ENCODE measurements around the gene TCOF1. TPM values are rescaled to one million over a fixed set of nuclear protein-coding genes. Genes with fewer than 3 reads are reported as not detected.

The TCOF1 gene, protein sequence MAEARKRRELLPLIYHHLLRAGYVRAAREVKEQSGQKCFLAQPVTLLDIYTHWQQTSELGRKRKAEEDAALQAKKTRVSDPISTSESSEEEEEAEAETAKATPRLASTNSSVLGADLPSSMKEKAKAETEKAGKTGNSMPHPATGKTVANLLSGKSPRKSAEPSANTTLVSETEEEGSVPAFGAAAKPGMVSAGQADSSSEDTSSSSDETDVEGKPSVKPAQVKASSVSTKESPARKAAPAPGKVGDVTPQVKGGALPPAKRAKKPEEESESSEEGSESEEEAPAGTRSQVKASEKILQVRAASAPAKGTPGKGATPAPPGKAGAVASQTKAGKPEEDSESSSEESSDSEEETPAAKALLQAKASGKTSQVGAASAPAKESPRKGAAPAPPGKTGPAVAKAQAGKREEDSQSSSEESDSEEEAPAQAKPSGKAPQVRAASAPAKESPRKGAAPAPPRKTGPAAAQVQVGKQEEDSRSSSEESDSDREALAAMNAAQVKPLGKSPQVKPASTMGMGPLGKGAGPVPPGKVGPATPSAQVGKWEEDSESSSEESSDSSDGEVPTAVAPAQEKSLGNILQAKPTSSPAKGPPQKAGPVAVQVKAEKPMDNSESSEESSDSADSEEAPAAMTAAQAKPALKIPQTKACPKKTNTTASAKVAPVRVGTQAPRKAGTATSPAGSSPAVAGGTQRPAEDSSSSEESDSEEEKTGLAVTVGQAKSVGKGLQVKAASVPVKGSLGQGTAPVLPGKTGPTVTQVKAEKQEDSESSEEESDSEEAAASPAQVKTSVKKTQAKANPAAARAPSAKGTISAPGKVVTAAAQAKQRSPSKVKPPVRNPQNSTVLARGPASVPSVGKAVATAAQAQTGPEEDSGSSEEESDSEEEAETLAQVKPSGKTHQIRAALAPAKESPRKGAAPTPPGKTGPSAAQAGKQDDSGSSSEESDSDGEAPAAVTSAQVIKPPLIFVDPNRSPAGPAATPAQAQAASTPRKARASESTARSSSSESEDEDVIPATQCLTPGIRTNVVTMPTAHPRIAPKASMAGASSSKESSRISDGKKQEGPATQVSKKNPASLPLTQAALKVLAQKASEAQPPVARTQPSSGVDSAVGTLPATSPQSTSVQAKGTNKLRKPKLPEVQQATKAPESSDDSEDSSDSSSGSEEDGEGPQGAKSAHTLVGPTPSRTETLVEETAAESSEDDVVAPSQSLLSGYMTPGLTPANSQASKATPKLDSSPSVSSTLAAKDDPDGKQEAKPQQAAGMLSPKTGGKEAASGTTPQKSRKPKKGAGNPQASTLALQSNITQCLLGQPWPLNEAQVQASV (N-terminal part only)
- total RNA-seq (ENCODE audit: low replicate concordance) = 8.3 and 23.1 TPM in 2 replicates

DNA sequence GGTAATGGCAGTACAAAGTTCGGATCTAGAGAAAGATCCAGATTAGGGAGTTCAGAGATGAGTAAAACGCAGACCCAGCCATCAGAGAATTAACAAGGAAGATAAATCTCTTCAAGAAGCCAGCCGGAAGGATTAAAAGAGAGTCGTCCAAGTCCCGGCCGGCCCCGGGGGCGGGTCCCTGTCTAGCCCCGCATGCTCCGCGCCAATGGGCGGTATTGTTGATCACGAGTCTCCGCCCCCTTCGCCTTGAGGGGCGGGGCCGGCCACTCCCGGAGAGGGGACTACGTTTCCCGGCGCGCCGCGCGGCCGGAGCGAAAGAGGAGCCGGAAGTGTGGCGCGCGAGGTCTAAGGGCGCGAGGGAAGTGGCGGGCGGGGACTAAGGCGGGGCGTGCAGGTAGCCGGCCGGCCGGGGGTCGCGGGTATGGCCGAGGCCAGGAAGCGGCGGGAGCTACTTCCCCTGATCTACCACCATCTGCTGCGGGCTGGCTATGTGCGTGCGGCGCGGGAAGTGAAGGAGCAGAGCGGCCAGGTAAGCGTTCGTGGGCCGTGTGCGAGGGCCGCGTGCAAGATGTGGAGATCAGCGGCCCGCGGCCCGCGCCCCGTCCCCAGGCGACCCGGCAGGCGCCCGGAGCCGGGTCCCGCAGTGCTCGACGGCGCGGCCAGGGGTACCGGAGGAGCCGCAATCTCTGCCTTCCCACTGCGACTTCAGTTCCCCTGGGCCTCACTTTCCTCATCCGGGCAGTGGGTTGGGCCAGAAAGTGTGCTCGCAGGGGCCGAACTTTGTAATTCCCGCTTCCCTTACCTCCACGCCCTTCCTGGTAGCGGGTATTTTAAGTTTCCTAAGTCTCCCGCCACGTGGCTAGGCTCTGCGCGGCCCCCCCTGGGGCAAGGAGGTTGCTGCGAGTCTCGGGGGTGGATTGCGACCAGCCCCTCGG is at the start of gene TCOF1:
Gene TCOF1, plus strand, starts transcription at position 372 of the 935 bp plus-strand sequence. Its CDS starts 50 bp downstream, at position 422.
- TF ChIP-seq, protein P1, sequence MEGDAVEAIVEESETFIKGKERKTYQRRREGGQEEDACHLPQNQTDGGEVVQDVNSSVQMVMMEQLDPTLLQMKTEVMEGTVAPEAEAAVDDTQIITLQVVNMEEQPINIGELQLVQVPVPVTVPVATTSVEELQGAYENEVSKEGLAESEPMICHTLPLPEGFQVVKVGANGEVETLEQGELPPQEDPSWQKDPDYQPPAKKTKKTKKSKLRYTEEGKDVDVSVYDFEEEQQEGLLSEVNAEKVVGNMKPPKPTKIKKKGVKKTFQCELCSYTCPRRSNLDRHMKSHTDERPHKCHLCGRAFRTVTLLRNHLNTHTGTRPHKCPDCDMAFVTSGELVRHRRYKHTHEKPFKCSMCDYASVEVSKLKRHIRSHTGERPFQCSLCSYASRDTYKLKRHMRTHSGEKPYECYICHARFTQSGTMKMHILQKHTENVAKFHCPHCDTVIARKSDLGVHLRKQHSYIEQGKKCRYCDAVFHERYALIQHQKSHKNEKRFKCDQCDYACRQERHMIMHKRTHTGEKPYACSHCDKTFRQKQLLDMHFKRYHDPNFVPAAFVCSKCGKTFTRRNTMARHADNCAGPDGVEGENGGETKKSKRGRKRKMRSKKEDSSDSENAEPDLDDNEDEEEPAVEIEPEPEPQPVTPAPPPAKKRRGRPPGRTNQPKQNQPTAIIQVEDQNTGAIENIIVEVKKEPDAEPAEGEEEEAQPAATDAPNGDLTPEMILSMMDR (IDR thresholded peaks at IDR 0.05; ENCODE audit: insufficient read depth, low read length) = no peak

DNA sequence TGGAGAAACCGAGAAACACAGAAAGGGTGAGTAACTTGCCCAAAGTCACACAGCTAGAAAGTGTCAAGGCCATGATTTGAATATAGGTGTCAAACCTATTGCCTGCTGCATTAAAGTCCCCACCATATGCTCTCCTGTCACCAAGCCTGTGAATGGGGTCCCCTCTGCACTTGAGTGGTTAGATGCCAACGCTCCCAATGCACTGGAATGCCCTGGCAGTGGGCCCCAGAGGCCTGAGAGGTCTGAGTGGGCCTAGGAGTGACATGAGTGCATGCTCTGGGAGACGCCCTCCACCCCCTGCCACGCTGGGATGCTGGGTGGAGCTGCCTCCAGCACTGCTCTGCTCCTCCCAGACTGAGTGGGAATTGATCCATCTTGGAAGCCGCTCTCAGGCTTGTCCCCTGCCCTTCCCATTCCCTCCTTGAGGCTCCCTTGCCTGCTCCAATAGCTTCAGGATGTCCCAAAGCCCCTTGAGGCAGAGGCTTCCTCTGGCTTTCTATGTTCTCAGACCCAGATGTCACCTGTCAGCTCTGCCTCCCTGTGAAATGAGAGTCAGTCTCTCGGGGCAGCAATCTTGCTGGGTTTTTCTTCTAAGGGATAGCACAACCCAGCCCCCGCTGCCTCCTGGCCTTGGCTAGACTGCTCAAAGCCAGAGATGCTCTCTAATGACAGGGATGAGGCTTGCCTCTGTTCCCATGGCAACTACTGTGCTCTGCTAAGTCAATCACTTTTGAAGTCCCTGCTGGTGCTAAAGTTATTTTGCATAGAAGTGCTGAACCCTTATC is 48.2 kb upstream of the TCOF1 start:
- no peak overlapping the region for H3K4me3 ChIP-seq (ENCODE audit: low read depth, low read length)
- TF ChIP-seq, protein P1 (IDR thresholded peaks at IDR 0.05; ENCODE audit: insufficient read depth, low read length) = no peak
- no peak for DNase-seq (ENCODE audit: low read depth)

More for the DNA sequence above, at the start of gene TCOF1:
- peak within 1 kb of the TSS; percentile 89 for H3K4me3 ChIP-seq (ENCODE audit: low read depth, low read length)
- peak; percentile 87 for DNase-seq (ENCODE audit: low read depth)

DNA sequence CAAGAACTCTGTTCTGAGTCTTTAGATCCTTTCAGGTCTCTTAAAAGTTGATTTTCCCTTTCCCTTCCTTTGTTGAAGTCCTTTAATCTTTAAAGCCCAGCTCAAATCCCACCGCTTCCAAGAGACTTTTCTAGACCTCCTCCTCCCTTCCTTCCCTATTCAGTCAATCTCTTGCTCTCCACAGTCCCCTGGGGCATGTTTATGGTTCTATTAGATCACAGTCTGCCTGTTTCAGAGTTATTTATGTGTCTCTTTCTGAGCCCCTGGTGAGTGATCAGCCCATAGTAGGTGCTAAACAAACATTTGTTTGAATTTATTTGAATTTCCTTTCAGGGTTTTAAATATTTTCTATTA is 47.6 kb upstream of the TCOF1 start:
- DNase-seq (ENCODE audit: low read depth) = no peak
- no peak overlapping the region for H3K4me3 ChIP-seq (ENCODE audit: low read depth, low read length)
- TF ChIP-seq, protein P1 (IDR thresholded peaks at IDR 0.05; ENCODE audit: insufficient read depth, low read length) = no peak

DNA sequence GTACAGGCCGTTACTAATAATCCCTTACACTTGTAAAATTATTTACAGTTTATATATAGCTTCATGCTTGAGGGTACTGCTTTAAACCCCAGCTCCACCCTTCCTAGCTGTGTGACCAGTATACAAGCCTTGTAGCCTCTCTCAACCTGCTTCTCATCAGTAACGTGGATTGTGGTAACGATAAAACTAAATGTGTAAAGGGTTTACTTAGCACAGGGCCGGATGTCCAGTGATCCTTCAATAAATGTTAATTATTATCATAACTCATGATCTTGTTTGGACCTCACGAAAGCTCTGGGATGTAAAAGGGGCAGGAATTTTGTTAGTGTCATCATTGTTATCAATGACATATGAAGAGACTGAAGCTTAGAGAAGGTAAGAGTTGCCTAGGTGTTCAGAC is 47.3 kb upstream of the TCOF1 start:
- DNase-seq (ENCODE audit: low read depth) = no peak
- TF ChIP-seq, protein P1 (IDR thresholded peaks at IDR 0.05; ENCODE audit: insufficient read depth, low read length) = no peak
- H3K4me3 ChIP-seq (ENCODE audit: low read depth, low read length) = no peak overlapping the region

DNA sequence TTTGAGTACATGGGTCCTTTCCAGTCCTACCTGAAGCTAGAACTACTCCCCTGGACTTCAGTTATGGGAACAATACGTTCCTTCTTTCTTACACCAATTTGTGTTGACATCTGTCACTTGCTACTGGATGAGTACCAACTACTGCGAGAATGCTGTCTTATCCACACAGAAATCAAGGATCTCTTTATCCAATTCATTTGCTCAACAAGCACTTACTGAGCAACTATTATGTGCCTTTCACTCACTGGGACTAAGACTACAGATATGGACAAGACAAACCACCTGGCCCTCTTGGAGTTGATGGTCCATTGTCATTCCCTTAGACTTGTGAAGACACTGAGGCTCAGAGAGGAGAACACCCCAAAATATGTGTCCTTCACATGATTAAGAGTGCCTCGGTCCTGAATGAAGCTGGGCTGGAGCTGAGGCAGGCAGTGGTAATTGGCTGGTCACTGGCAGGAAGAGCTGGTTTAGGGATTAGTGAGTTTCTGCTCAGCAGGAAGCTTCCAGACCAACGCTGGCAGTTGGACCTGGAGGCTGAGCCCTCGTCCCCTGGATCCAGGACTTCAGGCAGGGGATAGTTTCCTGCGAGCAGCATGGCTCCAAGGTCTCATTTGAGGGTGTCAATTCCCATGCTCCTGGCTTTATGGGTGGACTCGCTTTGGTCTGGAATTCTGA is 46.3 kb upstream of the TCOF1 start:
- no peak overlapping the region for H3K4me3 ChIP-seq (ENCODE audit: low read depth, low read length)
- TF ChIP-seq, protein P1 (IDR thresholded peaks at IDR 0.05; ENCODE audit: insufficient read depth, low read length) = no peak

More for the DNA sequence above, 46.3 kb upstream of the TCOF1 start:
- DNase-seq (ENCODE audit: low read depth) = no peak
